Activated T-helper 1 cell treated with anti-CD3 and anti-CD28 coated beads, Interleukin-12 subunit alpha, Interleukin-12 subunit beta, Interleukin-2, Interleukin-4 antibody, amounts not matched to agents 30 ng/mL and 10 ng/mL and 1 ng/mL, durations not matched to agents 14 hours and 24 hours and 36 hours (primary cell): ENCODE results near the gene PRMT9. TPM values are rescaled to one million over a fixed set of nuclear protein-coding genes. Genes with fewer than 3 reads are reported as not detected.

Source experiments
- DNase-seq: peaks from one replicate; pipeline ENCODE4 v3.0.0; 2021; ENCODE audit warnings: low spot score
- H3K27ac Mint-ChIP-seq: one replicate; pipeline ENCODE4 v1.8.0; 2021; ENCODE audit warnings: mild to moderate bottlenecking, mixed read lengths
- H3K27me3 Mint-ChIP-seq: one replicate; pipeline ENCODE4 v1.8.0; 2022; ENCODE audit warnings: mild to moderate bottlenecking, moderate library complexity, mixed read lengths; ENCODE audit not compliant: insufficient read depth
- H3K36me3 Mint-ChIP-seq: one replicate; pipeline ENCODE4 v1.8.0; 2021; ENCODE audit warnings: low read depth, mixed read lengths
- H3K4me1 Mint-ChIP-seq: one replicate; pipeline ENCODE4 v1.8.0; 2021; ENCODE audit warnings: low read depth, mixed read lengths
- H3K4me3 Mint-ChIP-seq: one replicate; pipeline ENCODE4 v1.8.0; 2021; ENCODE audit warnings: mild to moderate bottlenecking, moderate library complexity, mixed read lengths
- H3K9me3 Mint-ChIP-seq: one replicate; pipeline ENCODE4 v1.8.0; 2021; ENCODE audit warnings: mixed read lengths
- intact Hi-C: fragments of 100-400 bp; cut with micrococcal nuclease; formaldehyde crosslinking; loops from one replicate; pipeline ENCODE4 v1.15.1; 2024
- total RNA-seq: library from RNA; stranded (reverse); gene quantifications from 2 replicates; pipeline ENCODE4 v1.2.3, GENCODE V29; 2022

PRMT9 gene
- total RNA-seq, 1 donor from 2014 or later, result 6.8 TPM

- no peak overlapping the region for H3K27ac Mint-ChIP-seq
- H3K4me3 Mint-ChIP-seq, result no peak overlapping the region
- no peak for DNase-seq
- intact Hi-C loops, result no loop called here
- H3K4me1 Mint-ChIP-seq, result no peaks in the 10 kb centered on the region
- H3K36me3 Mint-ChIP-seq, result peaks cover 12% of the 10 kb centered on the region
- no peaks in the 10 kb centered on the region for H3K27me3 Mint-ChIP-seq
- no peaks in the 10 kb centered on the region for H3K9me3 Mint-ChIP-seq
Measured at GRCh38 chr4:147658501-147658900, 25.5 kb downstream of the PRMT9 start.

GRCh38 chr4:147655639-147656038, 28.3 kb downstream of the PRMT9 start:
- intact Hi-C loops, result no loop called here
- no peak overlapping the region for H3K27ac Mint-ChIP-seq
- no peak overlapping the region for H3K4me3 Mint-ChIP-seq
- no peaks in the 10 kb centered on the region for H3K4me1 Mint-ChIP-seq
- no peaks in the 10 kb centered on the region for H3K27me3 Mint-ChIP-seq
- no peak for DNase-seq
- no peaks in the 10 kb centered on the region for H3K9me3 Mint-ChIP-seq
- H3K36me3 Mint-ChIP-seq, result peaks cover 15% of the 10 kb centered on the region

- Mint-ChIP-seq H3K27ac (no peak overlapping the region), H3K36me3 (peaks cover 18% of the 10 kb centered on the region), H3K4me3 (no peak overlapping the region), H3K4me1 (no peaks in the 10 kb centered on the region), H3K27me3 (no peaks in the 10 kb centered on the region), H3K9me3 (no peaks in the 10 kb centered on the region)
- DNase-seq, result no peak
- intact Hi-C loops, result no loop called here
Measured at GRCh38 chr4:147651563-147651962, 32.4 kb downstream of the PRMT9 start.

GRCh38 chr4:147648656-147649055, 35.3 kb downstream of the PRMT9 start:
- Mint-ChIP-seq H3K4me3 (no peak overlapping the region), H3K36me3 (peaks cover 20% of the 10 kb centered on the region), H3K27ac (no peak overlapping the region), H3K9me3 (no peaks in the 10 kb centered on the region), H3K27me3 (no peaks in the 10 kb centered on the region), H3K4me1 (no peaks in the 10 kb centered on the region)
- intact Hi-C loops, result no loop called here
- DNase-seq, result no peak

- no peaks in the 10 kb centered on the region for H3K4me1 Mint-ChIP-seq
- intact Hi-C loops, result no loop called here
- peaks cover 30% of the 10 kb centered on the region for H3K36me3 Mint-ChIP-seq
- no peak for DNase-seq
- H3K27ac Mint-ChIP-seq, result no peak overlapping the region
- no peak overlapping the region for H3K4me3 Mint-ChIP-seq
- H3K27me3 Mint-ChIP-seq, result no peaks in the 10 kb centered on the region
- H3K9me3 Mint-ChIP-seq, result no peaks in the 10 kb centered on the region
Measured at GRCh38 chr4:147645099-147645498, 38.9 kb downstream of the PRMT9 start.

- peaks cover 28% of the 10 kb centered on the region for H3K36me3 Mint-ChIP-seq
- no peaks in the 10 kb centered on the region for H3K4me1 Mint-ChIP-seq
- no peaks in the 10 kb centered on the region for H3K27me3 Mint-ChIP-seq
- no peak for DNase-seq
- no peaks in the 10 kb centered on the region for H3K9me3 Mint-ChIP-seq
- intact Hi-C loops, result no loop called here
- no peak overlapping the region for H3K4me3 Mint-ChIP-seq
- no peak overlapping the region for H3K27ac Mint-ChIP-seq
Measured at GRCh38 chr4:147644471-147644870, 39.5 kb downstream of the PRMT9 start.

GRCh38 chr4:147643616-147644015, 40.3 kb downstream of the PRMT9 start:
- peaks cover 6% of the 10 kb centered on the region for H3K4me1 Mint-ChIP-seq
- peaks cover 30% of the 10 kb centered on the region for H3K36me3 Mint-ChIP-seq
- intact Hi-C loops, result no loop called here
- no peaks in the 10 kb centered on the region for H3K27me3 Mint-ChIP-seq
- no peak for DNase-seq
- H3K9me3 Mint-ChIP-seq, result no peaks in the 10 kb centered on the region
- H3K27ac Mint-ChIP-seq, result no peak overlapping the region
- no peak overlapping the region for H3K4me3 Mint-ChIP-seq

- no peak for DNase-seq
- Mint-ChIP-seq H3K4me1 (peaks cover 6% of the 10 kb centered on the region), H3K36me3 (peaks cover 47% of the 10 kb centered on the region), H3K27me3 (no peaks in the 10 kb centered on the region), H3K27ac (no peak overlapping the region), H3K9me3 (no peaks in the 10 kb centered on the region), H3K4me3 (no peak overlapping the region)
- intact Hi-C loops, result no loop called here
Measured at GRCh38 chr4:147640331-147640730, 43.6 kb downstream of the PRMT9 start.

- Mint-ChIP-seq H3K9me3 (no peaks in the 10 kb centered on the region), H3K27me3 (no peaks in the 10 kb centered on the region), H3K4me1 (peaks cover 6% of the 10 kb centered on the region), H3K4me3 (no peak overlapping the region), H3K36me3 (peaks cover 46% of the 10 kb centered on the region), H3K27ac (no peak overlapping the region)
- intact Hi-C loops, result loop anchor here (2.0 kb wide), 1 partner anchor 23 kb away; the partner anchor contains the start of gene TMEM184C
- no peak for DNase-seq
Measured at GRCh38 chr4:147639388-147639787, 44.6 kb downstream of the PRMT9 start.

- H3K27ac Mint-ChIP-seq, result no peak overlapping the region
- no peak for DNase-seq
- H3K9me3 Mint-ChIP-seq, result no peaks in the 10 kb centered on the region
- intact Hi-C loops, result loop anchor here (2.0 kb wide), 1 partner anchor 22 kb away; the partner anchor contains the start of gene TMEM184C
- no peak overlapping the region for H3K4me3 Mint-ChIP-seq
- peaks cover 6% of the 10 kb centered on the region for H3K4me1 Mint-ChIP-seq
- H3K36me3 Mint-ChIP-seq, result peaks cover 47% of the 10 kb centered on the region
- H3K27me3 Mint-ChIP-seq, result no peaks in the 10 kb centered on the region
Measured at GRCh38 chr4:147638942-147639341, 45.0 kb downstream of the PRMT9 start.

- Mint-ChIP-seq H3K4me3 (no peak overlapping the region), H3K27me3 (no peaks in the 10 kb centered on the region), H3K4me1 (peaks cover 6% of the 10 kb centered on the region), H3K36me3 (peaks cover 51% of the 10 kb centered on the region), H3K27ac (no peak overlapping the region), H3K9me3 (no peaks in the 10 kb centered on the region)
- intact Hi-C loops, result loop anchor here (2.0 kb wide), 1 partner anchor 22 kb away; the partner anchor contains the start of gene TMEM184C
- DNase-seq, result no peak
Measured at GRCh38 chr4:147638365-147638764, 45.6 kb downstream of the PRMT9 start.

- Mint-ChIP-seq H3K9me3 (no peaks in the 10 kb centered on the region), H3K4me3 (no peak overlapping the region), H3K4me1 (peaks cover 6% of the 10 kb centered on the region), H3K27ac (no peak overlapping the region), H3K27me3 (no peaks in the 10 kb centered on the region), H3K36me3 (peaks cover 48% of the 10 kb centered on the region)
- no peak for DNase-seq
- intact Hi-C loops, result no loop called here
Measured at GRCh38 chr4:147635348-147635747, 48.6 kb downstream of the PRMT9 start.

GRCh38 chr4:147633643-147634042, 50.3 kb downstream of the PRMT9 start:
- Mint-ChIP-seq H3K27me3 (no peaks in the 10 kb centered on the region), H3K36me3 (peaks cover 43% of the 10 kb centered on the region), H3K27ac (no peak overlapping the region), H3K9me3 (no peaks in the 10 kb centered on the region), H3K4me3 (no peak overlapping the region), H3K4me1 (no peaks in the 10 kb centered on the region)
- no peak for DNase-seq
- intact Hi-C loops, result no loop called here

GRCh38 chr4:147633113-147633512, 50.9 kb downstream of the PRMT9 start:
- DNase-seq, result no peak
- Mint-ChIP-seq H3K4me3 (no peak overlapping the region), H3K4me1 (no peaks in the 10 kb centered on the region), H3K27me3 (no peaks in the 10 kb centered on the region), H3K36me3 (peaks cover 40% of the 10 kb centered on the region), H3K9me3 (no peaks in the 10 kb centered on the region), H3K27ac (no peak overlapping the region)
- intact Hi-C loops, result no loop called here
